ENCODE measurements around the gene ESRRB.

ESRRB gene

DNA sequence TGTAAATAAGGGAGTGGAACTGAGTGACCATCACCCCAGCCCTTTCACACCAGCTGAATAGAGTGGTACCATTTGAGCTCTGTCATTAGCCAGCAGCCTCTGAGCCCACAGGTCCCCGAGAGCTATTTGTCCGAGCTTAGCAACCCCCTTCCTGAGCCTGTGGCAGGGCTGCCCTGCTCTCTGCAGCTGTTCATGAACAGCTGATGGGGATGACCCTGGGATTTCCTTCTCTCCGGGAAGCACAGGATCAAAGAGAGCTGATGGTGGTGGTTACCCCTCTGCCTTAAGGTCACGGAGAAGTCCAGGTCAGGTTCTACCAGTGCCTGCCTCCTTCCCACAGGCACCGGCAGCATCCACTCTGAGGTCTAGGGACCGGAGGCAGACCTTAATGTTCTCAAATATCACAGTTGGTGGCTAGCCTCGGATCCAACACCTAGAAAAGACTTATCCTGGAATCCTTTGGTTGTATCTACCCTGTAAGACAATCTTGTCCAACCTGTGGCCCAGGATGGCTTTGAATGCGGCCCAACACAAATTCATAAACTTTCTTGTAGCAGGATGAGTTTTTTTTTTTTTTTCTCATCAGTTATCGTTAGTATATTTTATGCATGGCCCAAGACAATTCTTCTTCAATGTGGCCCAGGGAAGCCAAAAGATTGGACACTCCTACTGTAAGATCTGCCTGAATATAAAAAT, 81.1 kb downstream of the ESRRB start:
- no peak for DNase-seq

DNA sequence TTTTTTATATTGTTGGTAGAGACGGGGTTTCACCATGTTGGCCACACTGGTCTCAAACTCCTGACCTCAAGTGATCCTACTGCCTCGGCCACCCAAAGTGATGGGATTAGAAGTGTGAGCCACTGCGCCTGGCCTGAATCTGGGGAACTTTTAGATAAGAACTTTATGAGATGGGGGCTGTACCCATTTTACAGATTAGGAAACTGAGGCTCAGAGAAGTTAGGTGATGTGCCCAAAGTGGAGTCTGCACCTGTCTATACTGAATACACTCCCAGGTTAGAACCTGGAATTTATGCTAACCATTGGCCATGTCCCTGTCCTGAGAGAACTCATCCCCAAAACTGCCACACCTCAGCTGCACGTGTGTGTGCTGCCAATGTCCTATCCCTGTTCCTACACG, 81.9 kb downstream of the ESRRB start:
- no peak for DNase-seq

GRCh38 chr14:76461886-76462285, 85.9 kb downstream of the ESRRB start:
- DNase-seq, result no peak

GRCh38 chr14:76462330-76462729, 86.4 kb downstream of the ESRRB start:
- no peak for DNase-seq

DNA sequence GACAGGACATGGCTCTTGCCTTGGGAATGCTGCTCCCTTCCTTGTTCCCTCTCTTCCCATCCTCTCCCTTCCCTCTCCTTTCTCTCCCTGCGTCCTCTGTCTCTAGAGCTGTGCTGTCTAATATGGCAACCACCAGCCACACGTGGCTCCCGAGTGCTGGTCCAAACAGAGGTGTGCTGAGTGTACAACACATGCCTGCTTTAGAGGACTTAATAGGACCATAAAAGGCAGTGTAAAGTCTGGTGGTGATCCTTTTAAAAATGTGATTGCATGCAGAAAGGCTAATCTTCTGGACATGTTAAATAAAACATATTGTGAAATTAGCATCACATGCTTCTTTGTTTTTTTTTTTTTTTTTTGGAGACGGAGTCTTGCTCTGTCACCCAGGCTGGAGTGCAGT, 87.2 kb downstream of the ESRRB start:
- no peak for DNase-seq

DNA sequence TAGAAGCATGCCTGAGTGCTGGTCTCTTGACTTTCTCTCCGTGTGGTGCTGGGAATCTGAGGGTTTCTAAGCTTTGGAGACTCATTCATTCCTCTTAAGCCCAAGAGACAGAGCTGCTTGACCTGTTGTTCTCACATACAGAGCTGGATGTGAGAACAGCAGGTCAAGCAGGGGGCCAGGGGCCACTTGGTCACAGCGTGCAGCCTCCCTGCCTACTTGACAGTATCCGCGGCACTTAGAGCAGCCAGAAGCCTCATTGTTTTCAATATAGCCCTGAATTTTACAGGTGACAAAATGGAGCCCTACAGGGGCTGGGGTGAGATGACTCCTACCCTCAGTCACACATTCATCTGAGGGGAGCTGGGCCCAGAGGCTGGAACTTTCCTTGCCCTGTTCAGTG, 88.9 kb downstream of the ESRRB start:
- DNase-seq, result no peak

GRCh38 chr14:76465664-76466063, 89.7 kb downstream of the ESRRB start:
- no peak for DNase-seq

- no peak for DNase-seq
Measured at GRCh38 chr14:76467711-76468155, 91.8 kb downstream of the ESRRB start.

DNA sequence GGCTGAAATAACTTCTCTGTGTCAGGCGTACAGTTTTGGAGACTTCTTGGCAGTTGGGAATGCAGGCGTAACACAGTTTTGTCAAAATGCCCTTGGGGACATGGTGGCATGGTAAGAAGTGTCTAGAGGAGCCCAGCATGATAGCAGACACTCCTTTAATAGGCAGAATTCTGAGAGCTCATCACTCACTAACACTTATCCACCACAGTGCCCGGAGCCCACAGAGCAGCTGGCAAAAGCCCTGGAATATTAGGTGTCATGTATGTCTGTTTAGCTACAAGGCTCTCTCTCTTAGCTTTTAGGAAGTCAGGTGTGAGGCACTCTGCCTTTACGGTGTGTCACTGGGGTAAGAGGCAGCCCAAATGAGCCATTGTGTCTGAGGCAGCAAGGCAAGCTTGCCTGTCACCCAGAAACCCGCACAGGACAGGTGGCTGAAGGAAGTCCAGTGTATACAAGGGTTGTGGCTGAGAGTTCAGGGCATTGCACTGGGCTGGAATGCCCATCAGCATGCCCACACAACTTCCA, 96.3 kb downstream of the ESRRB start:
- no peak for DNase-seq

DNA sequence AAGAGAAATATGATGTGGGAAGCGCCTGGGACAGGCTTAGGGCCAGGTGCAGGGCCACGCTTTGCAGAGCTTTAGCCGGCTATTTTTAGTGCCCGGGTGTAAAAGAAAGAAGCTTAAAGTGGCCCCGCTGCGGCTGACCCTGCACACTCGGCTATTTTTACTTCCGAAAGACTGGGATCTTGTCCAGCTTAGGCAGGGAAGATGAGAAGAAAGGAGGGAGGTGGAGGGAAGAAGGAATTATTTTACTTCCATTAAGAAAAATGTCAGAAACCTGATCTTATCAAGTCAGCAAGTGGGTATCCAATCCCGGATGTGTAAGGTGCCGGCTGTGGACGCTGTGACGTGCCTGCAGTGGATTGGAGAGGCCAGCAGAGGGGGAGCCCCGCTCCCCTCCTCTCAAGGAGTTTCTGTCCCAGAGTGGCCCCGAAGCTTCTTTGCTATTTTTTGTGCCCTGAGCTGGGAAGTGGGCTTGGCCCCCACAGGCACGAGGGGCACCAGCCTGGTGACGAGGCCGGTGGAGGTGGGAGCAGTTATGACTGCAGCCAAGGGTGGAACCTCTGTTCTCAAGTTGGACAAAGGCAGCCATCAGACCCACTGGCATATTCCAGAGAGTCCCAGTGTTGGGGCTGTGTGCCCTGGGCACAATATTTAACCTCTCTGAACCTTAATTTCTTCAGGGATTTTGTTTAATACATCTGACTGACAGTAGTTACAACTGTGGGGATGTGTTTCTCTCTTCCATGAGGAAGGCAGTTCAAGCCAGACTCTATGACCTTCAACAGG, 97.7 kb downstream of the ESRRB start:
- DNase-seq, result no peak

- no peak for DNase-seq
Measured at GRCh38 chr14:76480426-76480825, 104.5 kb downstream of the ESRRB start.

- no peak for DNase-seq
Measured at GRCh38 chr14:76484355-76484754, 108.4 kb downstream of the ESRRB start.

- DNase-seq, result no peak
Measured at GRCh38 chr14:76486251-76486743, 110.4 kb downstream of the ESRRB start.

- DNase-seq, result no peak
Measured at GRCh38 chr14:76488551-76488950, 112.6 kb downstream of the ESRRB start.

- no peak for DNase-seq
Measured at GRCh38 chr14:76489667-76490066, 113.7 kb downstream of the ESRRB start.

DNA sequence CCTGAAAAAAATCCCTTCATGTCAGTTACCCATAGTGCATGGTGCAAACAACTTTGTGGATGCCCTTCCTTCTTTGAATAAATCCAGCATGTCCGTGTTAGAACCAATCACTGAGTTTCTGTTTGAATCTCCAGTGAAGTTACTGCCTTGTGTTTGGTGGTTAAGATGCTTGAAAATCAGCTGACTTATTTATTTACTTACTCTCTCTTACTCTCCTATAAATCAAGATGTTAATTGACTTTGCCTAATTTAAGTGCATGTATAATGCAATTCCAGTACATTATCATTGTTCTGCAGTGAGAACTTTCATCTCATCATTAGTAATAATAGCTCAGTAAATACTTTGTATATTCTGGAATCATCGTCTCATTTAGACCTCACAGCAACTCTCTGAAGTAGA, 114.2 kb downstream of the ESRRB start:
- no peak for DNase-seq

DNA sequence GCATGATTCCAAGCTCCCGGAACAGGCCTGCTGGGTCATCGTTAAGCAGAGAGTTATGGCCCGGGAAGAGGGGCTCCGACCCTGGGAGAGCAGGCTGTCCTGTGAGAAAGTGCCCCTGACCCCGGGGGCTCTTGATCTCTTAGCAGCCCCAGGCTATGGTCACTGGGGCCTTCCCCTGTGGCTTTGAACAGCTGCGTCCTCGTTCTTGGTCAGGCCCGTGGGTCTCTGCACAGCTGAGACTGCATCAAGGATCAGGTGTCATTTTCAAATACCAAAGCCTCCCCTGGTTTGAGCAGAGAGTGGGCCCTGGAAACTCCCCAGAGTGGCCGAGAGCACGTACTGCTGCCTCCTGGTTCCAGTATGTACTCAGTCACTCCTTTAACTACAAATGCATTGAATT, 114.8 kb downstream of the ESRRB start:
- DNase-seq, result no peak

DNA sequence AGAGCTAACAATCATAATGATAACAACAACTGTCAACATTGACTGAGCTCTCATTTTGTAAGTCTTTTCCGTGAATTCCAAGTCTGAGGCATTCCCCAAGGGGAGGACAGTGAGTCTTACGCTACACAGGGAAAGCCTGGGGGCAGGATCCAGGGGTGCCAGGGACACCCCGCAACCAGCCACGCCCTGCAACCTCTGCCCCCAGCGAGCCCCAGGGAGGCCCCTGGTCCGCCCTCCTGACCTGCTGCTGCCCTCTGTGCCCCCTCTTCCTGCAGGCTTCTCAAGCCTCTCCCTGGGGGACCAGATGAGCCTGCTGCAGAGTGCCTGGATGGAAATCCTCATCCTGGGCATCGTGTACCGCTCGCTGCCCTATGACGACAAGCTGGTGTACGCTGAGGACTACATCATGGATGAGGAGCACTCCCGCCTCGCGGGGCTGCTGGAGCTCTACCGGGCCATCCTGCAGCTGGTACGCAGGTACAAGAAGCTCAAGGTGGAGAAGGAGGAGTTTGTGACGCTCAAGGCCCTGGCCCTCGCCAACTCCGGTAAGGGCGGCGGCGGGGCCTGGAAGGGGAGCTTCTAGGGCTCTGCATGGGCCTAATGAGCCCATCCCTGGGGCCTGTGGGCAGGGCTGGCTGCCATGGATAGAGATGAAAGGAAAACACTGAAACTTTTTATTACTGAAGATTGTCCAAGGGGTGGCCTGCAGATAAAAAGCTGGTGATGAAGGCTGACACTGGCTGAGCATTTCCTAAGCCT, 115.4 kb downstream of the ESRRB start:
- no peak for DNase-seq

- no peak for DNase-seq
Measured at GRCh38 chr14:76495983-76496382, 120.0 kb downstream of the ESRRB start.

DNA sequence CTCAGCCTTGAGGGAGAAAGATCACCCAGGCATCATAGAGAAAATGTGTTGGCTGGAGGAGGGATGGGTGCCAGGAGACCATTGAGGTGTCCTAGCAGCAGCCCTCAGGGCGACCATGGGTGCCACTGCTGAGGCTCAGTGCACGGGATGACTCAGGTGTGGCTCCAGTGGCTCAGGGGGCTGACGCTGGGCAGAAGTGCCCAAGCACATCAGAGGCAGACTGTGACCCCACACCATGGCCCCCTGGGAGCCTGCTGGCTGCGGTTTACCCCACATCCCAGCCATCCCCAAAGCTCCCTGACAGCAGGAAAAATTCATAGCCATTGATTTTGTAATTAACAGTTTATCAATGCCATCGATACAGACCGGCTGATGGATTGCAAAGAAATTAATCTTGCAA, 120.7 kb downstream of the ESRRB start:
- no peak for DNase-seq

GRCh38 chr14:76497550-76498462, 121.9 kb downstream of the ESRRB start:
- no peak for DNase-seq

GRCh38 chr14:76498463-76498935, 122.6 kb downstream of the ESRRB start:
- DNase-seq, result no peak
